Activated CD4-positive, CD25-positive, alpha-beta regulatory T cell (primary cell): ENCODE data around the gene HACD2.
"Not testable (repeated sequence)": the region's sequence is repeated elsewhere in the genome, so short reads cannot be mapped to it uniquely, and the experiment has no call there.

Source experiments
- DNase-seq, 4 experiments: peaks; one replicate each; lab custom pipeline; 2025; lab: John Stamatoyannopoulos, UW

The HACD2 gene

DNA sequence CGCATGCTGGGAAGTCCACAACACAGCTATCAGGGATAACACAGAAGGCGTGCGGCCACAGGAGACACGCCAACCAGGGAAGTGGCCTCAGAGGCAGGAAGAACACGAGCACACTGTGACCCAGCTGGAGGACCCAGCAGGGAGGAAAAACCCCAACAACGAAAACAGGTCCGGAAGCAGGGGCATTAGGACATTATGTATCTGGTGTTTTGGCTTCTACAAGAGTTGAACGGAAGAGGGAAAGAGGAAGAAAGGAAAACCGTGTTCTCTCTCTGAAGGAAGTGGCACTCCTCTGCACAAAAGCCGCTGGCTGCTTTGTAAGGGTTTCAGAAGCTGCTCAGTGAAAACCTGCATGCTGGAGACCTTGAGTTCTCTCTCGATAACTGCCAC is 61.8 kb downstream of the HACD2 start:
- DNase-seq, result no peak

DNA sequence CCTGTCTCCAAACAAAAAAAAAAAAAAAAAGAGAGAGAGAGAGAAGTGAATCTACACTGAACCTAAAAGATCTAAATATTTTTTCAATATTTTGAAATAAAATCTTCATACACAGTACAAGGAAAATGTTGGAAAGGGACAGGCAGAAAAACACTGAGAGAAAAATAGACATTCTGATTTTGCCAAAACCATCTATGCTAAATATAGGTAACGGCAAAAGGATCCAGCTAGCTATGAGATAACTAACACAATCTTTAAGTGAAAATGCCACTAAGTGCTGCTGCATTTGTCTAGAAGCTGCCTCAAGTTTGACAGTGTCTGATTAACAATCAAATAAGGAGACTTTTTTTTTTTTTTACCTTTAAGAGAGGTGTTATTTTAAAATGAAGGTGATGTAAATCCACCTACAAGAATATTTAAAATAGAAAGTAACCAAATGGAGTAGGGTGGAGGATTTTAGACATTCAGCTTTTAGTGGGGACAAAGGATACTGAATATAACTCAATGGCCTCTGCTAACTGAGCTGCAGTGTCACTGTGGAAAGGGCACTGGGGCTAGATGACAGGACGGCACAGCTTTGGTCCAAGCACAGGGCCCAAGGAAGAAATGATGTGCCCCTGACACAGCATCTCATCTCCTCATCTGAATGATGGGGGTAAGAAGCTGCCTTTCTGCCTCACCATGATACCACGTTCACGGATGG is 62.4 kb downstream of the HACD2 start:
- no peak for DNase-seq

DNA sequence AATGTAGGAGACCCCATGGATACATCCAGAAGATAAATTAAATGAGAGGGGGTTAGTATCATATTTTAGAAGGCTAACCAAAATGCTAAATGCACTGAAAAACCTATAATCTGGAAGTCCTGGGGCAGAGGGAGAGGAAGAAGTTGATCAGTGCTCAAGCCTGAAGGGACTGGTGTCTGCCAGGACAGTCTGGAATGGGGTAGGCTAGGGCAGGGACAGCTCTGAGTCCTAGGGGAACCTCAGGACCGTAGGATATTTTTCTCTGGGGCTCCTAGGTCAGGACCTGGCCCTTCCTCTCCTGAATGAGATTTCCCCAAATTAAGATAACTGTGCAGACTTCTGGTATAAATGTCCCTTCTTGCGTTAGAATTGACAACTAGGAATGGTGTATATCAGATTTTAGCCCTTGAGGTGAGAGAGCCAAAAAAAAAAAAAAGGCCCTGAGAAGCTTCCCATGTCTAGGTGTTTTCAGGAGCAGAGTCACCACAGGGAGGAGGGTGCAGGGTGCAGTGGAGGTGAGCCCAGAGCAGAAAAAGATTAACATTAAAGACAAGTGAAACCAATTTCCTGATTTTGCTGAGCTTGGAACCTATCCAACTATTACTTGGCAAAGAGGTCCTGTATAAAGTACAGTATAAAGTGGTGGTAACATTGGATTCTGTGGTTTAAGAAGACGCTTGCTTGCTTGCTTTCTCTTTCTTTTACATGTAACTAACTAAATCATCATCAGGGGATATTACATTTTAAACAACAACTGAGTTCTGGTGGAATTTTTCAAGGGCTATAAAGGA is 63.5 kb downstream of the HACD2 start:
- DNase-seq, result no peak

DNA sequence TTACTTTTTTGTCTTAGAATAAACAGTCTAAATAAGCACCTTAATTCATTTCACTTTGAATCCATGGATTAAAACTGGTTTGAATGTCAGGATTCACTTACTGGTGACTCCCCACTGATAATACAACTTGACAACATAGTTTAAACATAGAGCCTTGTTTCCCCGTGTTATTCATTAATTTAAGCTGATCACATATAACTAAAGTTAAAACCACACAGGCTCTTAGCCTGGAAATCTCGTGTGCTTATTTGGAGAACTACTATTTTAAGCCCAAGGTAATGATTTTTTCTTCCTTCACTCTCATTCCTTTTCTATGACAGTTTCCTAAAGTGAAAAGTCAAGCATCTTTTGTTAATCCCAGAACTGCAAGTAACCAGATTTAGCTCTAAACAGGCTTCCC is 64.2 kb downstream of the HACD2 start:
- DNase-seq, result no peak

DNA sequence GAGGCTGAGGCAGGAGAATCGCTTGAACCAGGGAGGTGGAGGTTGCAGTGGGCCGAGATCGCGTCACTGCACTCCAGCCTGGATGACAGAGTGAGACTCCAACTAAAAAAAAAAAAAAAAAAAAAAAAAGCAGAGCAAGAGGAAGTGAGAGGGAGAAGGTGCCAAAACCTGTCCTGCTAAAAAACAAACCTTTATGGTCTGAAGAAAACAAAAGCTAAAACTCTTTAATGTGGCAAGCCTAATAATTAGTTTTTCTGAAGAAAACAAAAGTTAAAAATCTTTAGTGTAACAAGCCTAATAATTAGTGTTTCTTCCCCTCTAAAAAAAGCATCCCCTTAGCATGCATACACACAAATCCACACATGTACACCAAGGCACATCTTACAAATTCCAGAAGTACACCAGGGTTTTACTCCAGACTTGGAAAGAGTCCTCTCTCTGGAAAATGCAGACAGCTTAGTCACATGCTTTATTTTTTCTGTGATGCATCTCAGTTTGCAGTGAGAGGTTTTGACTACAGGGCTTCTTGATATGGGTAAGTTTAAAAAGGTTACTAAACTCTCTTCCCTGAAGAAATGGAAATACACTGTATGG is 65.9 kb downstream of the HACD2 start:
- no peak for DNase-seq

DNA sequence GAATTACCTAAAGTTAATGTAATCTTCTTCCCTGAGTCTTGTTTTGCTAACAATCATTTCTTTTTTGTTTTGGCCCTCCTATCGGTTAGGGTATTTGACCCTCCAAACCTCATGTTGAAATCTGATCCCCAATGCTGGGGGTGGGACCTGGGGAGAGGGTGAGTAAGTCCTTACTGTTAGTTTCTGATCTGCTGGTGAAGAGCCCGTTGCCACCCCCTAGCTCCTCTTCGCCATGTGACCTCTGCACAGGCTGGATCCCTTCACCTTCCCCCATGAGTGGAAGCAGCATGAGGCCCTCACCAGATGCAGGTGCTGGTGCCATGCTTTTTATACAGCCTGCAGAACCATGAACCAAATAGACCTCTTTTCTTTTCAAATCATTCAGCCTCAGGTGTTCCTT is 73.1 kb downstream of the HACD2 start:
- no peak for DNase-seq

DNA sequence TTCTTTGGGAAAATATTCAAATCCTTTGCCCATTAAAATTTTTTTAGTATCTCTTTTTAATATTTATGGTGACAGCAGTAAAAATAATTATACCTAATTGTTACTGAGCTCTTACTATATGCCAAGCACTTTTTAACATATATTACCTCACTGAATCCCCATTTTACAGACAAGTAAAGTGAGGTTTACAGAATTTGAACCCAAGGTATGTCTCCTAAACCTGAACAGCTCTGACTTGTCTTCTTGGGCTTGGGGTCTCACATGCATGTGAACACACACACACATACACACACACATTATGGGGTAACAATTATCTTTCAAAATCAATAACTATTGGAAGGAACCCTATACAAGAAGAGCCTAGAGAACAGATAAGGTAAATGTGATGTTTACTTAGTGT is 73.8 kb downstream of the HACD2 start:
- DNase-seq, result no peak

DNA sequence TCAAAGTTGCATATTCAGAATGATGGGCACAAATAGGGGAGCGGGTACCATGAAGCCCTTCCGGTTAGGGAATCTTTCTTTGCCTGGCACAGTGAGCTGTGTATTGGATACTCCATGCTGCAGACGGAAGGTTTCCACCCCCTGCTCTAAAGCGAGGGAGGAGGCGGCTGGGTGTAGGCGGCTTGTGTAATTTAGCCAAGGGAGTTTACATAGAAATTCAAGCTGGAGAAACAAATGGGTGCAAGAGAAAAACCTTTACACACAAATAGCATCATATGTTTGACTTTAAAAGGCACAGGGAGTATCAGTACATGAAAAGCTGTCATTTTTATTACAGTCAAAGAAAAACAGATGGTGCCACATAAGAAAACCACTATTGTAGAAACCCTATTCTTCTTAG is 76.7 kb downstream of the HACD2 start:
- no peak for DNase-seq

DNA sequence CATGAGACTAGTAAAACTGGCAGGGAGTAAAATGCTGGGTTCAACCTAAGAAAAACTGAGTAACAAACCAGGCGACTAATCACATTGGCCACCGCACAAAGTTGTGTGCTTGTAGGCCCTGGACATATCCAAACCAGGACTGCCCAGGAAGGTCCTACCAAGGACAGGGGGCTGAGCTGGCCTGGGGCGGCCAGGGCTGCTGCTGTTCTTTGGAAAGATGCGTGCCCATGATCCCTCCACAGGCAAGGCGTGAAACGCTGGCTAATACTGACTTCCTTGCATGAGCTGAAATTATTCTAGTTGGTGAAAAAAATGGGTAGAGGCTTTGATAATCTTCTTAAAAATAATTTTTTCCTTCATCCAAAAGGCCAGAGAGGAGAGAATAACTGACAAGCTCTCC is 79.0 kb downstream of the HACD2 start:
- DNase-seq, result no peak

DNA sequence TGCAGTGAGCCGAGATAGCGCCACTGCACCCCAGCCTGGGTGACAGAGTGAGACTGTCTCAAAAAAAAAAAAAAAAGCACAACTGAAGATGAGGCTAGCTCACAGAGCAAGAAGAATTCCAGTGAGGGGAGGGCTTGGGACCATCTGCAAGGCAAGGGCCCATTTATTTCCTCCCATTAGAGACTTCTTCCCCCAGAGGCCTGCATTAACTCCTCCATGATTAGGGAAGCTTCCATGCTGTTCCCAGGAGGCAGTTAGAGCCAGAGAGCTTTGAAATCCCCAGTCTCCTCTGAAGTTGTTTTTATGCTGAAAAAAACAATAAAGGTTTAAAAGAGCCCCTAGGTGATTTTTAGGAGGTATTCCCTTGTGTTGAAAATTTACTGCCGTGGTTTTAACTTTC is 81.7 kb downstream of the HACD2 start:
- DNase-seq, result no peak

DNA sequence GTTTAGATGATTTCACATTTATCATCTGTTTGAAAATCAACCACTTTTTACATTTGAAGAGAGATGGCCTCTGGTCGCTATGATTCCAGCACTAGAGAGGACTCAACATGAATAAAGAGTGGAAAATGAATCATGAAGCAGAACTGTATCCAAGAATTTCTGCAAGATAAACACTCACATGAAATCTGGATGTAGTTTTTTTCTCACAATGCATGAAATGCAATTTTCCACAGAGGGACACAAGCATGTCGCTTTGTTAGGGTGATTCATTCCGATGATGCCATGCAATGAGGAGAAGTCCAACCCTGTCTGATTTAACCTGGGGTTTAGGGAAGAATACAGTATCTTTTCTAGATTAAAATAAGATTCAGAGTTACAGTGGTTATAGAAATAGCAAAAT is 85.5 kb downstream of the HACD2 start:
- DNase-seq, result no peak

DNA sequence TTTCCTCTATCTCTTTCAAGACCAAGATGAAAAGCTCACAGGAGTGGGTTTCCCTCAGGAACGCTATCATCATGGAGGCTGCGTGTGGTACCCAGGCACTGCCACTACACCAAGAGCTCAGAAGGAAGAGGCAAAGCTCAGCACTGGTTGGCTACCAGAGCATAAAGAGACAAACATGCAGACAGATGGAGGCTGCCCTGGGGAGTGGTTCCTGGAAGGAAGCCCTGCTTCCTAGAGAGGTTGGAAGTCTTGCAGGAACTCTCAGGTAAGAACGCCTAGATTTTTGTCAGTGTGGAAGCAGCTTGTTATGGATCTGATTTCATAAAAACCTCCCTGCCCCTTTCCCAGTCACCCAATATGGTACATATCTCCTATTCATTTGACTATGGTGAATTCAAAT is 86.1 kb downstream of the HACD2 start:
- DNase-seq, result no peak

DNA sequence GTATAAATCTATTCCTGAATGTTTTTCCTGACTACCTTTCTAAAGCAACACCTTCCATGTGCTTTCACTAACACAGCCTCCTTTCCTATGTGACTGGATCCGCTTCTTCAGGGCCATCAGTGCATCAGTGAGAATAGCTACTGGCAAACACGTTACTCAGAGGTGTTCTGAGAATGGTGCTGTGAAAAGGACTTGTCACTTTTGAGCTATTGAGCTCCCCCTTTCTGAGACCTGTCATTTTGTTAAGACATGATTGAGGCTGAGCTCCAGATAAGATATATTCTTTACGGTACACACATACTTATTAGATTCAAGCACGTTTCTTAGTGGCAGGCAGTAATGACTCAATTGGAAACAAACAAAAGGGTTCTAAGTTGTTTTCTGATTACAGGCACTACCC is 90.9 kb downstream of the HACD2 start:
- DNase-seq, result no peak

DNA sequence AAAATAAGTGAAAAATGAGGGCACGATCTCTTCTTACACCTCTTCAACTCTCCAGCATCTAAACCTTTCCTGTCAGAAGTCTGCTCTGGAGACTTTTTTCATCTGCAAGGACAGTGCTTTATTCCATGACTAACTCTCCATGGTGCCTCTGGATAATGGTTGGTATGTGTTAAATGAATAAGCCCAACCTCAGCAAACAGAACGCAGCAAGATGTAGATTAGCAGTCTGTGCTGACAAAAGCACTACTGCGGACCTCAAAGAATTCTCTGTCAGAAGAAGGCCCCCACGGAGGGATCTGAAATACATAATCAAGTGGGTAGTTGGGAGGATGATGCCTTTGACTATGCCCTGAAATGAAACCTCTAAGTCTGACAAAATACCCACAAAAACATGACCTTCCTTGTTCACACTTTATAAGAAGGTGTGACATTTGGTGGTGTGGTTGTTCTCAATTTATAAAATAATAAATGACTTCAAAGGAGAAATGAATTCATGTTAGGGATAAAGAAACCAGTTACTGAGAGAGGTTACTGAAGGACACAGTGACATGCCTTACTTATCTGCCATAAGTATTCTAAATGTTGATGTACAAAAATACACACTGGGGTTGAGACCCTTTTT is 92.8 kb downstream of the HACD2 start:
- no peak for DNase-seq

DNA sequence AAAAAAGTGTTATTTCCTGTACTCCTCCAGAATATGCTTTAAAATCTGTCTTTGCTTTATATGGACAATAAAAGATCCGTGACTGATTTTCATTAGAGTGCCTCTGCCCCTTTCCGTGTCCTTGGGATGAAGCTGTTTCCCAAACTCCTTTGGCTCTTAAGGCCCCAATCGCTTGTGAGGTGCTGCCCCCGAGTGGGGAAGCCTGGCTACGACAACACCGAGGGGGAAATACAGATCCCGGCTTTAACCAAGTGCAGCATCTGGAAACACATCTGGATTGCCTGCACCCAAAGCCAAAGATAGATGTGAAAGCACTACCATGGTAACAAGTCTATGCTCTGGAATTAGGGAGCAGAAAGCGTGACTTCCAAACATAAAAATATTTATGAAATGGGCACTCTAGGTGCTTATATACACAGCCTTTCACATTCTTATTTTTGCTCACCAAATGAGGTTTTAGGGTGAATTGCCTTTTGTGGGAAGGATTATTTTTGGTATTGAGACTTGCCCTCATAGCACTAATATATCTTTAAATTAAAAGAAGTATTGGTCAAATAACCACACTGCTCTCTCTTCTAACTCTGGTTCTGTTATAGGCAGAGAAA is 95.4 kb downstream of the HACD2 start:
- DNase-seq, result no peak

DNA sequence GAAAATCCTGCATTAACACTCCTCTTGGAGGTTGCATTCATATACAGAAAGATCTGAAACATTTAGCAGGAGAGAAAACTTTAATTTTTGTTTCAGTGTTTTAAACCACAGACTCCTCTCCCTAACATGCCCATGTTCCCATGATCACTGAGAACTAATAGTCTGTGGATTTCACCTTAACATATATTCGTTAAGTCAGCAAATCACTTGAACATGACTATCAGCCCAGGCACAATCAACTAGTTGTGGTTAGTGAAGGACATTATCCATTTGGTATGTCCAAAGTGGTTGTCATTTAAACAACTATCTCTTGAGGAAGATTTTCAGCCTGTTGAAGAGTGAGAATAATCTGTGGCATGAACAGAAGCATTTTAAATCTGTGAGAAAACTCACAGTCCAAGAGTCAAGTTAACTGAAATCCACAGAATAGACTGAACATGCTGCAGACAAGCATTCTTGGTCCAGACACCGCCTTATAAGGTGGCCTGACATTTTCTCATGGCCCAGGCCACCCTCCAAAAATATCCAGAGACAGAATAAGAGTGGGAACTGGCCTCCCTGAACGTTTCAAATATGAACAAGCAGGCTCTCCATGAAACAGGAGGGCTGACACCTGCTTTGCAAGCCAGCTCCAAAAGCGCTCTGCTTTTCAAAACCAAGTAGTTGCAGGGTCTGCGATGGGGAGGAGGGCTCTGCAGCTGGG is 96.1 kb downstream of the HACD2 start:
- DNase-seq, result no peak

DNA sequence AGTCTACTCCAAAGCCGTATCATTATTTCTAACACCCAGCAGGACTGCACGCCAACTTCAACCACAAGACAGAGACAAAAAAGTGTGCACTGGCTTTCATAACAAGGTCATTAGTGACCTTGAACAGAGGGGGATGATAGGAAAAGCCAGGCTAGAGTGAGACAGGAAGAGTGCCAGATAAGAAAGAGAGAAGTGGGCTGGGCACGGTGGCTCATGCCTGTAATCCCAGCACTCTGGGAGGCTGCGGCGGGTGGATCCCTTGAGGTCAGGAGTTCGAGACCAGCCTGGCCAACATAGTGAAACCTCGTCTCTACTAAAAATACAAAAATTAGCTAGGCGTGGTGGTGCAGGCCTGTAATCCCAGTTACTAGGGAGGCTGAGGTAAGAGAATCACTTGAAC is 97.8 kb downstream of the HACD2 start:
- not testable (repeated sequence) for DNase-seq

DNA sequence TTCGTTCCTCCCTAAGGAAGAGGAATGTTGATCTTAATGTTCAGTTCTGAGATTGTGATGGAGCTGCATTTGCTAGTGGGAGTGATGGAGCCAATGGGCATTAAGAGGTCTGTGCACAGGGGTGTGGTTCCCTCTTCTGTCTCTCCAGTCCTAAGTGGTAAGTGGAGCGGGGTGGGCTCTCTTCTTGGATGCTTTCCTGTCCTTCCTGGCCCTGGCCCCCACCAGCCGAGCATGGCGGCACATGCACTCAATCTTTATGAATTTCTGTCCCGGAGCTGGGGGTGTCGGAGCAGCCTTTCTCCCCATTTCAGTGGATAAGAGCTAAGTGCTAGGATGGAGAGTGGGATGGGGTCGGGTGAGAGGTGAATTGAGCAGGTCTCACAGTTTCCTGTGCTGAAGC is 98.4 kb downstream of the HACD2 start:
- DNase-seq, result no peak

DNA sequence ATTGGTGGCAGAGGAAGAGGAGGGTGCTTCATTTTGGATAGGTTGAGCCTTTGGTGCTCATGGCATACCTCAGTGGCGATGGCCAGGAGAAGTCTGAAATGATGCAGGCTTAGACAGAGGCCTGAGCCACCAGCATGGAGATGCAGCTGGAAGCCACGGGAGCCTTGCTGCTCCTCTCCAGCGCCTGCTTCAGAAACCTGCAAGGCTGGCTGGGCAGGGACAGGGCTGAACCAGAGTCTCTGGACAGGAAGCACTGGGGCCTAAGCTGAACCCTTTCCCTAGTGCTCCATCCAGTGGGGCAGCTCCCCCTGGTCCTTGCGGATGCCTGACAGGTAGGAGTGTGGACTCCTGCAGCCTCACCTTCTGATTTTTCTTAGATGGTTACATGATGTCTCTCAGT is 99.3 kb downstream of the HACD2 start:
- DNase-seq, result no peak

DNA sequence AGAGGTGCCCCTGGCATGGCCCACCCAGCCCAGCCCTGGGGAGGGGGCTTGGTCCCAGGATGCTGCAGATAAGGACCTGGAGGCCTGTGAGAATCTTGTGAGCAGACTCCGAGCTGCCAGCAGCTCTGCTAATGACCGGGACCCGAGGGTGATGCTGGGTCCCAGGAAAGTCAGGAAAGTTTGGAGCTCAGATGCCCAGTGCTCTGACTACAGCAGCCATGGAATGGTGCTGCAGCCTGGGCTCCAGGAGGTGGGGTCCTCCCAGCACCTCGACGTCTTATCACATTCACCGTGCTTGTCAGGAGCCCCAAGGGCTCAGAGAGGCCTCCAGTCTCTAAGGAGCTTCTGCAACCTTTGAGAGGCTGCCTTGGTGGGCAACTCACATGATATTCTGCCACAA is 101.7 kb downstream of the HACD2 start:
- no peak for DNase-seq

DNA sequence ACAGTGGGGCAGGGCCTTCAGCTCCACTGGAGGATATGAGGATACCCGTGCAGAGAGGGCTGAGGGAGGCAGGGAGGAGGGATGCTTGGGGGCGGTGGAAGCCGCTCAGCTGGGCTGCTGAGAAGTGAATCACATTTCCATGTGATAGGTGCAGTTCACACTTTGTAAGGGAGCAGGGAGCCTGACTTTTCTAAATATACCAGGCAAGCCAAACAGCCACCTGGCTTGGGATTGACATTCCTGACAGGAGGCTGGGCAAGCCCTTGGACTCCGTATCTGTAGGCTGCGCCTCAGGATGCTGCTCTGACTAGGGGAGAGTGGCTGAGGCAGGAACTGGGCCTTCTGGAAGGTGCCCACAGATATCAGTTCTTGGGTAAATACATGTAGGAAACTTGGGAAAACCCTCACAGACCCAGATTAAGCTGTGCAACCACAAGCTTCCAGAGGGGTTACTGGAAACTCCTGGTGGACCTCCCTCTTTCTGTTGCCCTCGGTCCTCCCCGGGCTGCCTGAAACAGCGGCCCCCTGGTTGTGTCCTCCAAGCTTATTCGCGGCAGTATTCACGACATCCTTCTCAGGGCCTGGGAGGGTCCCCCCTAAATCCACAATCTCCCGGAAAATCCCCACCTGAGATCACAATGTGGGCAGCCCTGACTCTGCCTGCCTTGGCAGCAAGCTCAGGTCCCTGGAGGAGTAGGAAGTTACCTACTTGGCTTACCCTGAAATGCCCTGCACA is 103.0 kb downstream of the HACD2 start:
- no peak for DNase-seq
